CD14-positive monocyte (primary cell): ENCODE measurements around the gene ZDHHC7. TPM values are rescaled to one million over a fixed set of nuclear protein-coding genes. Genes with fewer than 3 reads are reported as not detected.
A peak's percentile ranks its signal among the peaks of the same experiment; 100 is the strongest.

Experiments used
- DNase-seq, 3 donors: peaks; one replicate each; pipeline ENCODE4 v3.0.0-alpha.2; 2011 to 2022
- H2AFZ ChIP-seq: 2 replicates; pipeline ENCODE4 v1.6.0; 2012; ENCODE audit warnings: mild to moderate bottlenecking, low read depth, low read length, inconsistent platforms; ENCODE audit not compliant: insufficient read depth, poor library complexity, severe bottlenecking
- H3K27ac ChIP-seq, 2 donors: 1 replicate in 1 of 2; 2 replicates in 1 of 2; pipeline ENCODE4 v1.5.1; 2012 to 2013; ENCODE audit warnings: low read length in 2 of 2, control low read depth in 1 of 2, inconsistent platforms in 1 of 2, low read depth in 1 of 2, mild to moderate bottlenecking in 1 of 2
- H3K27me3 ChIP-seq, 2 donors: one replicate each; pipeline versions ENCODE4 v1.6.0 to v1.6.1; 2011 to 2013; ENCODE audit warnings: low read length in 2 of 2; ENCODE audit not compliant: control insufficient read depth in 2 of 2, insufficient read depth in 2 of 2
- H3K36me3 ChIP-seq, 2 donors: replicated peaks in 1 of 2; 1 replicate in 1 of 2; 2 replicates in 1 of 2; pipeline versions ENCODE4 v1.5.1 to v1.6.1; 2012 to 2013; ENCODE audit warnings: low read length in 2 of 2, control low read depth in 1 of 2, inconsistent platforms in 1 of 2, mild to moderate bottlenecking in 1 of 2; ENCODE audit not compliant: insufficient read depth in 2 of 2, control insufficient read depth in 1 of 2
- H3K4me1 ChIP-seq, 2 donors: 1 replicate in 1 of 2; 2 replicates in 1 of 2; pipeline versions ENCODE4 v1.5.1 to v1.6.1; 2012 to 2013; ENCODE audit warnings: low read length in 2 of 2, control low read depth in 1 of 2, inconsistent platforms in 1 of 2, mild to moderate bottlenecking in 1 of 2, moderate library complexity in 1 of 2; ENCODE audit not compliant: insufficient read depth in 2 of 2, control insufficient read depth in 1 of 2
- H3K4me2 ChIP-seq: replicated peaks from 2 replicates; pipeline ENCODE3; 2012; ENCODE audit warnings: low read length, moderate library complexity, mild to moderate bottlenecking; ENCODE audit not compliant: poor library complexity, severe bottlenecking; ENCODE audit errors: extremely low read depth
- H3K4me3 ChIP-seq, 3 experiments: fragments of 200-600 bp in 1 of 3; sonication (generic) in 1 of 3; replicated peaks in 1 of 3; 1 replicate in 2 of 3; 2 replicates in 1 of 3; pipeline ENCODE4 v1.5.1; 2011 to 2013; ENCODE audit warnings: low read length in 3 of 3, mild to moderate bottlenecking in 3 of 3, control low read depth in 2 of 3, low read depth in 2 of 3, inconsistent platforms in 1 of 3, moderate library complexity in 1 of 3
- H3K79me2 ChIP-seq: 2 replicates; pipeline ENCODE4 v1.6.0; 2012; ENCODE audit warnings: mild to moderate bottlenecking, control low read depth, inconsistent platforms, low read length, moderate library complexity; ENCODE audit not compliant: insufficient read depth
- H3K9ac ChIP-seq: 2 replicates; pipeline ENCODE4 v1.6.0; 2017; ENCODE audit warnings: low read length, mild to moderate bottlenecking; ENCODE audit not compliant: insufficient read depth, poor library complexity, severe bottlenecking
- H3K9me3 ChIP-seq, 2 donors: replicated peaks in 1 of 2; 1 replicate in 1 of 2; 2 replicates in 1 of 2; pipeline versions ENCODE4 v1.5.1 to v1.6.1; 2012 to 2013; ENCODE audit warnings: low read length in 2 of 2, control low read depth in 1 of 2; ENCODE audit not compliant: control insufficient read depth in 1 of 2, insufficient read depth in 1 of 2
- H4K20me1 ChIP-seq: 2 replicates; pipeline ENCODE4 v1.6.0; 2012; ENCODE audit warnings: mild to moderate bottlenecking, low read length, control low read depth, moderate library complexity; ENCODE audit not compliant: insufficient read depth
- H3K27ac Mint-ChIP-seq, 7 donors: one replicate each; pipeline ENCODE4 v1.8.0; 2020; ENCODE audit warnings: mild to moderate bottlenecking in 7 of 7, mixed read lengths in 7 of 7, moderate library complexity in 6 of 7, inconsistent platforms in 2 of 7
- H3K27me3 Mint-ChIP-seq, 3 donors: one replicate each; pipeline ENCODE4 v1.8.0; 2021 to 2022; ENCODE audit warnings: low read depth in 3 of 3, mild to moderate bottlenecking in 3 of 3, mixed read lengths in 3 of 3, moderate library complexity in 3 of 3, inconsistent platforms in 1 of 3
- H3K36me3 Mint-ChIP-seq, 2 donors: one replicate each; pipeline ENCODE4 v1.8.0; 2020; ENCODE audit warnings: mixed read lengths in 2 of 2, inconsistent platforms in 1 of 2, mild to moderate bottlenecking in 1 of 2
- H3K4me1 Mint-ChIP-seq: one replicate; pipeline ENCODE4 v1.8.0; 2020; ENCODE audit warnings: mild to moderate bottlenecking, mixed read lengths
- H3K4me3 Mint-ChIP-seq, 2 donors: one replicate each; pipeline ENCODE4 v1.8.0; 2020; ENCODE audit warnings: mild to moderate bottlenecking in 2 of 2, mixed read lengths in 2 of 2, moderate library complexity in 1 of 2
- H3K9me3 Mint-ChIP-seq, 7 donors: one replicate each; pipeline ENCODE4 v1.8.0; 2020 to 2022; ENCODE audit warnings: mixed read lengths in 7 of 7, mild to moderate bottlenecking in 6 of 7, moderate library complexity in 6 of 7, inconsistent platforms in 2 of 7
- WGBS: methylation state at CpG from one replicate; pipeline ENCODE4 v1.1.5; 2013; ENCODE audit warnings: missing lambda C conversion rate; ENCODE audit not compliant: insufficient coverage; 5-methylcytosine and 5-hydroxymethylcytosine counted together
- intact Hi-C, 2 donors: fragments of 100-400 bp; cut with micrococcal nuclease; formaldehyde crosslinking; loops; one replicate each; pipeline versions ENCODE4 v1.15.0 to v1.15.1; 2023
- polyA plus RNA-seq, 3 donors: library from polyadenylated mRNA; depleted of rRNA in 1 of 3; unstranded in 2 of 3; stranded (reverse) in 1 of 3; fragments of 300-500 nt in 2 of 3; fragments of >200 nt in 1 of 3; fragmentation: Illumina TruSeq in 2 of 3; gene quantifications; 1 replicate in 2 of 3; 2 replicates in 1 of 3; pipeline ENCODE4 v1.2.3, GENCODE V29; 2012 to 2021
- TF ChIP-seq, protein P1 (sequence below): fragments of 200-600 bp; IDR thresholded peaks from one replicate; pipeline ENCODE4 v1.8.0; 2022; ENCODE audit warnings: antibody characterized with exemption, mild to moderate bottlenecking

Gene ZDHHC7
- polyA plus RNA-seq, 3 donors = 99.7 to 189 (median 129) TPM

- no peak overlapping the region for H3K4me3 ChIP-seq
- peak overlapping the region in 1 of 2 donors; percentile 30 for H3K27ac ChIP-seq
- H3K36me3 Mint-ChIP-seq = peaks cover 55 to 65% of the 10 kb centered on the region in 2 donors
- H3K4me2 ChIP-seq = no peak overlapping the region
- WGBS = 100% methylated on average over 2 of the region's 8 CpGs
- peaks cover 0 to 5% (median 2%) of the 10 kb centered on the region in 3 donors for H3K27me3 Mint-ChIP-seq
- intact Hi-C loops = no loop called here
- no peak for DNase-seq
- no peak overlapping the region for H2AFZ ChIP-seq
- no peak overlapping the region for H3K9ac ChIP-seq
- H3K4me3 Mint-ChIP-seq = no peak overlapping the region
- H3K9me3 Mint-ChIP-seq = peaks cover 0 to 5% (median 0%) of the 10 kb centered on the region in 7 donors
- H3K27ac Mint-ChIP-seq = peak overlapping the region in 3 of 7 donors; percentile 25 to 50 (median 40)
- peaks cover 18 to 35% of the 10 kb centered on the region in 2 donors for H3K36me3 ChIP-seq
- peaks cover 85% of the 10 kb centered on the region for H3K4me1 Mint-ChIP-seq
- H3K79me2 ChIP-seq = peaks cover 88% of the 10 kb centered on the region
- TF ChIP-seq, protein P1, sequence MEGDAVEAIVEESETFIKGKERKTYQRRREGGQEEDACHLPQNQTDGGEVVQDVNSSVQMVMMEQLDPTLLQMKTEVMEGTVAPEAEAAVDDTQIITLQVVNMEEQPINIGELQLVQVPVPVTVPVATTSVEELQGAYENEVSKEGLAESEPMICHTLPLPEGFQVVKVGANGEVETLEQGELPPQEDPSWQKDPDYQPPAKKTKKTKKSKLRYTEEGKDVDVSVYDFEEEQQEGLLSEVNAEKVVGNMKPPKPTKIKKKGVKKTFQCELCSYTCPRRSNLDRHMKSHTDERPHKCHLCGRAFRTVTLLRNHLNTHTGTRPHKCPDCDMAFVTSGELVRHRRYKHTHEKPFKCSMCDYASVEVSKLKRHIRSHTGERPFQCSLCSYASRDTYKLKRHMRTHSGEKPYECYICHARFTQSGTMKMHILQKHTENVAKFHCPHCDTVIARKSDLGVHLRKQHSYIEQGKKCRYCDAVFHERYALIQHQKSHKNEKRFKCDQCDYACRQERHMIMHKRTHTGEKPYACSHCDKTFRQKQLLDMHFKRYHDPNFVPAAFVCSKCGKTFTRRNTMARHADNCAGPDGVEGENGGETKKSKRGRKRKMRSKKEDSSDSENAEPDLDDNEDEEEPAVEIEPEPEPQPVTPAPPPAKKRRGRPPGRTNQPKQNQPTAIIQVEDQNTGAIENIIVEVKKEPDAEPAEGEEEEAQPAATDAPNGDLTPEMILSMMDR = no peak
- no peaks in the 10 kb centered on the region for H3K9me3 ChIP-seq
- H3K27me3 ChIP-seq = no peaks in the 10 kb centered on the region
- peaks cover 77 to 93% of the 10 kb centered on the region in 2 donors for H3K4me1 ChIP-seq
- H4K20me1 ChIP-seq = peaks cover 77% of the 10 kb centered on the region
Measured at GRCh38 chr16:85051067-85051581, 39.8 kb upstream of the ZDHHC7 start.

DNA sequence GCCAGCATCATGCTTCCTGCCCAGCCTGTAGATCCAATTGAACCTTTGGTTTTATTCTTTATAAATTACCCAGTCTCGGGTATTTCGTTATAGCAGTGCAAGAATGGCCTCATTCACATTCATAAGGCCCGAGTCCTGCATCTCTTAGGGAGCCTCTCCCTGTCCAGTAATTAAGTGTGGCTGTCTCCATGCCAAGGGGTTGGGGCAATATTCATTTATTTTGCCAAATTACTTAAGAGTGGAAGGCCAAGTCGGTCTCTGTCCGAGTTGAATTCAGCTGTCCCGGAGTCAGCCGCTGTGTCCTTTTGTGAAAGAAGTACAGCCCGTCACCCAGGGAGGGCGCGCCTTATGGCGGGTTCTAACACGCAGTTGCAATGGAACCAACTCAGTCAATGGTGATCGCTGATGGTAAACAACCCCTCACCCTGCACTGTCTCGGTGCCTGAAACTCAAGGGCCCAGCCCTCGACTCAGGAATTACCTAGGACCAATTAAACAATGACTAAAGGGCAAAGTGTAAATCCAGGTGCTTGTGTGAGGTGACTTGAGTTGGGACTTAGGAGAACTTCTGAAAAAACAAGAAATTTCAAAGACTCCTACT, 38.5 kb upstream of the ZDHHC7 start:
- intact Hi-C loops = no loop called here
- Histone ChIP-seq H3K9me3 (no peaks in the 10 kb centered on the region), H3K4me1 (peaks cover 72 to 91% of the 10 kb centered on the region in 2 donors), H3K9ac (no peak overlapping the region), H3K27me3 (no peaks in the 10 kb centered on the region), H4K20me1 (peaks cover 83% of the 10 kb centered on the region), H3K79me2 (peaks cover 97% of the 10 kb centered on the region), H3K4me2 (no peak overlapping the region), H3K36me3 (peaks cover 24 to 46% of the 10 kb centered on the region in 2 donors), H3K4me3 (no peak overlapping the region), H2AFZ (no peak overlapping the region), H3K27ac (no peak overlapping the region)
- WGBS = 96% methylated on average over 10 of the region's 15 CpGs
- DNase-seq = no peak
- Mint-ChIP-seq H3K4me3 (peak overlapping the region in 1 of 2 donors; percentile 46), H3K27ac (peak overlapping the region in 2 of 7 donors; percentile 35 to 62), H3K4me1 (peaks cover 82% of the 10 kb centered on the region), H3K27me3 (peaks cover 0 to 3% (median 2%) of the 10 kb centered on the region in 3 donors), H3K36me3 (peaks cover 62 to 78% of the 10 kb centered on the region in 2 donors), H3K9me3 (peaks cover 0 to 6% (median 0%) of the 10 kb centered on the region in 7 donors)
- TF ChIP-seq, protein P1 = no peak
